ENCODE data around the gene ACVRL1. TPM values are rescaled to one million over a fixed set of nuclear protein-coding genes. Genes with fewer than 3 reads are reported as not detected.
A peak's percentile ranks its signal among the peaks of the same experiment; 100 is the strongest.

Gene ACVRL1
- total RNA-seq, 4 donors from 2014 or later: 31.2 to 43.4 (median 39.0) TPM

GRCh38 chr12:51922146-51922545 lies 14.8 kb downstream of the ACVRL1 start:
- H3K36me3 ChIP-seq: peaks cover 13% of the 10 kb centered on the region
- H3K9me3 ChIP-seq: no peaks in the 10 kb centered on the region
- H3K27ac ChIP-seq: peak overlapping the region; percentile 59
- DNase-seq (ENCODE audit: low spot score in 2 of 2): no peak
- TF ChIP-seq CTCF (IDR thresholded peaks at IDR 0.05) (no peak), POLR2A (IDR thresholded peaks at IDR 0.05) (no peak), EP300 (IDR thresholded peaks at IDR 0.05) (no peak), POLR2AphosphoS5 (IDR thresholded peaks at IDR 0.05) (no peak)
- no peaks in the 10 kb centered on the region for H3K27me3 ChIP-seq
- WGBS: 100% methylated on average over 2 of the region's 2 CpGs
- peaks cover 37% of the 10 kb centered on the region for H3K4me1 ChIP-seq
- H3K4me3 ChIP-seq: no peak overlapping the region

- no peak for TF ChIP-seq POLR2A (IDR thresholded peaks at IDR 0.05)
- TF ChIP-seq EP300 (IDR thresholded peaks at IDR 0.05): no peak
- TF ChIP-seq POLR2AphosphoS5 (IDR thresholded peaks at IDR 0.05): peak in 2 of 3 donors; percentile 68 to 72
- TF ChIP-seq CTCF (IDR thresholded peaks at IDR 0.05): no peak
- peaks cover 37% of the 10 kb centered on the region for H3K4me1 ChIP-seq
- no peaks in the 10 kb centered on the region for H3K27me3 ChIP-seq
- DNase-seq (ENCODE audit: low spot score in 2 of 2): peak in 1 of 2 donors; percentile 81
- peak overlapping the region; percentile 19 for H3K4me3 ChIP-seq
- peak overlapping the region; percentile 59 for H3K27ac ChIP-seq
- no peaks in the 10 kb centered on the region for H3K9me3 ChIP-seq
- 41% methylated on average over 13 of the region's 16 CpGs for WGBS
- peaks cover 13% of the 10 kb centered on the region for H3K36me3 ChIP-seq
Measured at GRCh38 chr12:51922762-51923505, 15.6 kb downstream of the ACVRL1 start.

GRCh38 chr12:51923506-51924365 lies 16.4 kb downstream of the ACVRL1 start:
- H3K27ac ChIP-seq: no peak overlapping the region
- H3K4me1 ChIP-seq: peaks cover 37% of the 10 kb centered on the region
- H3K27me3 ChIP-seq: no peaks in the 10 kb centered on the region
- TF ChIP-seq POLR2AphosphoS5 (IDR thresholded peaks at IDR 0.05) (no peak), EP300 (IDR thresholded peaks at IDR 0.05) (no peak), CTCF (IDR thresholded peaks at IDR 0.05) (peak; percentile 60 to 92)
- WGBS: 46% methylated on average over 16 of the region's 31 CpGs
- H3K9me3 ChIP-seq: no peaks in the 10 kb centered on the region
- H3K36me3 ChIP-seq: peaks cover 11% of the 10 kb centered on the region
- peak overlapping the region; percentile 19 for H3K4me3 ChIP-seq
- DNase-seq (ENCODE audit: low spot score in 2 of 2): peak; percentile 82 to 89

GRCh38 chr12:51924551-51925319 lies 17.4 kb downstream of the ACVRL1 start:
- WGBS: 73% methylated on average over 4 of the region's 5 CpGs
- Histone ChIP-seq H3K4me3 (no peak overlapping the region), H3K4me1 (peaks cover 37% of the 10 kb centered on the region)

More at GRCh38 chr12:51924551-51925319, 17.4 kb downstream of the ACVRL1 start:
- DNase-seq (ENCODE audit: low spot score in 2 of 2): peak in 1 of 2 donors; percentile 56
- Histone ChIP-seq H3K36me3 (peaks cover 5% of the 10 kb centered on the region), H3K27ac (no peak overlapping the region), H3K9me3 (no peaks in the 10 kb centered on the region), H3K27me3 (no peaks in the 10 kb centered on the region)
- TF ChIP-seq CTCF (IDR thresholded peaks at IDR 0.05) (no peak), EP300 (IDR thresholded peaks at IDR 0.05) (no peak), POLR2A (IDR thresholded peaks at IDR 0.05) (no peak), POLR2AphosphoS5 (IDR thresholded peaks at IDR 0.05) (no peak)

Data from suprapubic skin (tissue), 4 donors.